IMR-90 (cell line): ENCODE data around the gene CD300C.

Experiments
- CEBPB ChIP-seq: IDR thresholded peaks from 2 replicates; pipeline ENCODE4 v1.6.1; 2012; ENCODE audit warnings: low read depth, low read length, improper control_type of control experiment
- CHD1 ChIP-seq: IDR thresholded peaks from 2 replicates; pipeline ENCODE4 v1.6.1; 2012; ENCODE audit warnings: low read depth, low read length, improper control_type of control experiment
- CTCF ChIP-seq: conservative IDR thresholded peaks from 2 replicates; pipeline ENCODE4 v1.5.1; 2012; ENCODE audit warnings: mild to moderate bottlenecking, low read depth, low read length, improper control_type of control experiment
- ELK1 ChIP-seq: fragments of 150-350 bp; IDR thresholded peaks from 2 replicates; pipeline ENCODE4 v1.6.1; 2016; ENCODE audit warnings: low read depth, mild to moderate bottlenecking, low read length, moderate library complexity, borderline replicate concordance
- FOS ChIP-seq: fragments of 150-350 bp; IDR thresholded peaks from 2 replicates; pipeline ENCODE4 v1.6.1; 2016; ENCODE audit warnings: low read depth, low read length
- MAFK ChIP-seq: IDR thresholded peaks from 2 replicates; pipeline ENCODE4 v1.6.1; 2012; ENCODE audit warnings: low read depth, low read length, improper control_type of control experiment
- MXI1 ChIP-seq: IDR thresholded peaks from 2 replicates; pipeline ENCODE4 v1.6.1; 2012; ENCODE audit warnings: low read depth, mild to moderate bottlenecking, low read length, moderate library complexity, borderline replicate concordance
- POLR2A ChIP-seq: IDR thresholded peaks from 2 replicates; pipeline ENCODE4 v1.6.1; 2012; ENCODE audit warnings: mild to moderate bottlenecking, low read depth, low read length
- RFX5 ChIP-seq: IDR thresholded peaks from 2 replicates; pipeline ENCODE4 v1.8.0; 2012; ENCODE audit warnings: low read depth, mild to moderate bottlenecking, low read length, moderate library complexity
- SMC3 ChIP-seq: fragments of 150-350 bp; IDR thresholded peaks from 2 replicates; pipeline ENCODE4 v1.6.1; 2016; ENCODE audit warnings: low read depth, mild to moderate bottlenecking, antibody characterized with exemption, low read length, moderate library complexity
- USF2 ChIP-seq: fragments of 150-350 bp; IDR thresholded peaks from 2 replicates; pipeline ENCODE4 v1.6.1; 2017; ENCODE audit warnings: mild to moderate bottlenecking, antibody characterized with exemption, low read length, low read depth

GRCh38 chr17:74531231-74531761, 14.6 kb downstream of the CD300C start, which contains the start of gene CD300LB:
- TF ChIP-seq CTCF = no peak
- no peak for TF ChIP-seq FOS
- no peak for TF ChIP-seq CHD1
- TF ChIP-seq RFX5 = no peak
- TF ChIP-seq MXI1 = no peak
- no peak for TF ChIP-seq USF2
- TF ChIP-seq MAFK = no peak
- TF ChIP-seq ELK1 = no peak
- TF ChIP-seq POLR2A = no peak
- TF ChIP-seq CEBPB = no peak
- TF ChIP-seq SMC3 = no peak
